ENCODE measurements around the gene CLDND1.
A peak's percentile ranks its signal among the peaks of the same experiment; 100 is the strongest.
"Not testable (repeated sequence)": the region's sequence is repeated elsewhere in the genome, so short reads cannot be mapped to it uniquely, and the experiment has no call there.

The CLDND1 gene

DNA sequence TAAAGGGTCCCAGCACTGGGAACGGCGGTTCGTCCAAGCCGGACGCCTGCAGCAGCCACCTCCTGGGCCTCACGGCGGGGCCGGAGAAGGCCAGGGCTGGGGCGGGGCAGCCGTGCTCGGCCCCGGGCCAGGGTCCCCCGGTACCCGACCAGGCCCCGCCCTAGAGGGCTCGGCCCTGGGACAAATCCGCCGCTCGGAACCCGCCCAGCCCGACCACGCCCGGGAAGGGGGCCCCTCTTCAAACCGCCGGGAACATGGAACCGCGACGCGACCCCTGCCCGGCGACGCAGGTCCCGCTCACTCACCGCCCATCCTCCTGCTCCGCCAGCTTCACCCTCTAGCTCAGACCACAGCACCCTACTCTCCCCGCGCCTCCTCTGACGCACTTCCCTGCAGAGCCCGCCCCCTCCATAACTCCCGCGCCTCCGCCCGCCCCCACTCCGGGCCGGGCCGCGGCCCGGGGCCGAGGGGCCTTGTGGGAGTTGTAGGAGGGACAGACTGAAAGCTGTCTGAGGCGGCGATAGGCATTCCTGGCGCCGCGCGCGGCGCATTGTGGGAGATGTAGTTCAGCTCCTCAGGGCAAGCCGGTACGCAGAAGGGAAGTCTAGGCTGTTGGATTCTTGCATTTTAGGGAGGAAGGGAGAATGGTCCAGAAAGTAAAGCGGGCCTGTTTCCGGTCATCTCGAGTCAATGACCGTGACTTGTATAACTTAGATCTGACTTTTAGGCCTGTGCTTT is at the start of gene CLDND1:
Gene CLDND1 (minus strand): TSS at position 359 of the 738 bp plus-strand sequence. CDS start 1,478 bp downstream, outside the sequence.
- DNase-seq, result peak; percentile 96

DNA sequence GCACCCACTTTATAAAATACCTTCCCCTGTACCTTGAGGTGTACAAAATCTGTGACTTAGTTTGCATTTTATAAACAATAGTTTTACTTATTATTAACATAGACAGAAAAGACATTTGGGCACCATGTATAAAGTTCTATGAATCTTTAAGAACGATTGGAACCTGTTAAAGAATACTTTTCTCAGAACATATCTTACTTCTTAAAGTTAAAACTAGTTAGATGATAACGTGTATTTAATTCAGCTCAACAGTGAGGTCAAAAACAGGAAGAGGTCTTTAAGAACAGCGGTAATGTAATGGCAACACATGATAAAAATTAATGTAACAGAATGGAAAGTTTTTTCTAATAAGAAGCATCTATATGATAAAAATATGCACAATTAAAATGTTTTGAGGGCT is 45.7 kb upstream of the CLDND1 start:
- no peak for DNase-seq

DNA sequence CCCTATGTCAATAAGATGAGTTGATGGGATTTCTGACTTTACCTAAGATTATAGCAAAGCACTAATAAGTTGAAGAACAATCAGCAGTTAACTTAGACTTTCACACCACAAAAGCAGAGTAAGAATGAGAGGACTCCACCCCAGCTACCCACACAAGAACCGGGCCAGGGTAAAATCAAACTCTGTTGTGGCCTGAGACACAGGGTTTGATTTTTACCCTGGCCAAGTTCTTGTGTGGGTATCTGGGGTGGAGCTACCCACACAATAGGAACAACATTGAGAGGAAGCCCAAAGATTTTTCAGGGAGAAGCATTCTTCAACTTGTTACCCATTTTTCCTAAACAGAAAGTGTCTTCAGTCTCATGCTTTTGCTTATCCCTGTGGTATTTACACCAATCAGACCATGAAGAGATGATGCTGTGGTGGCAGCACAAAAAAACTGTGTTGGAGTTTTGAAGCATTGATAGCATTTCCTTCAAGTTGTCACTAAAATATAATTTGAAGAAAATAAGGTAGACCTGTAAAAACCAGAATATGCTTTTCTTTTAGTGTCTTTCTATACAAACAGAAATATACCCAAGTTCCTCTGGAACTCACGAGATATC is 45.1 kb upstream of the CLDND1 start:
- no peak for DNase-seq

DNA sequence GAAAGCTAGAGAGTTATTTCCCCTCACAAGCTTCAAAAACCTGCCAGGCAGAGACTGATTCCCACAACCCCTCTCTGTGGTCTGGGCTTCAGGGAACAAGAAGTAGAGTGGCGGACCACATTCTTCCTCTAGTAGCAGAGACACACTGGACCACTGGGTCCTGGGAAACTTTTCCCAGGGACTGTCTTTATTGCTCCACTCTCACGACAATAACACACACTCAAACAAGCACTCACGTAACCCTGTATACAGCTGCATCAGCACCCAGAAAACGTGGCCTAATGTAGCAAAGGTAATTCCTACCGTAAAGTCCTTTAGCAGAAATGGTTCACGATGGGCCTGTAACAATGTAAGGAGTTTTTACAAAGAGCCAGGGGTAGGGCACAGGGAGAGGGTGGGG is 43.1 kb upstream of the CLDND1 start:
- DNase-seq, result no peak

DNA sequence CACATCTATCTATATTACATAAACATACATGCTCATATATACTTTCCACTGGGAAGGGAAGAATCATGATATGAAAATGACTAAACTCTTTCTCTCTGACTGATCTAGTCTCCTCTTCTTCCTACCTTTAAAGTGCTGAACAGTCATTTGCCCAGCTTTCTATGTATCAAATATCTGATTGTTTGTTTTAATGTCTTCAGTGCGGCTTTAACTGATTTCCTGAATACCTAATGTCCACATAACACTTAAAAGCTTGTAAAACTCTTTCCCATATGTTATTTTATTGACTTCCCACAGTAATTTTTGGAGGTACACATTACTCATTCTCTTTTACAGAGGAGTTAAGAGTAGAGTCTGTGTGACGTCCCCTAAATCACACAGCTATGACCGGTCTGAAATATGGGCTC is 42.5 kb upstream of the CLDND1 start:
- DNase-seq, result no peak

GRCh38 chr3:98564282-98565005 is 41.7 kb upstream of the CLDND1 start:
- DNase-seq, result no peak

DNA sequence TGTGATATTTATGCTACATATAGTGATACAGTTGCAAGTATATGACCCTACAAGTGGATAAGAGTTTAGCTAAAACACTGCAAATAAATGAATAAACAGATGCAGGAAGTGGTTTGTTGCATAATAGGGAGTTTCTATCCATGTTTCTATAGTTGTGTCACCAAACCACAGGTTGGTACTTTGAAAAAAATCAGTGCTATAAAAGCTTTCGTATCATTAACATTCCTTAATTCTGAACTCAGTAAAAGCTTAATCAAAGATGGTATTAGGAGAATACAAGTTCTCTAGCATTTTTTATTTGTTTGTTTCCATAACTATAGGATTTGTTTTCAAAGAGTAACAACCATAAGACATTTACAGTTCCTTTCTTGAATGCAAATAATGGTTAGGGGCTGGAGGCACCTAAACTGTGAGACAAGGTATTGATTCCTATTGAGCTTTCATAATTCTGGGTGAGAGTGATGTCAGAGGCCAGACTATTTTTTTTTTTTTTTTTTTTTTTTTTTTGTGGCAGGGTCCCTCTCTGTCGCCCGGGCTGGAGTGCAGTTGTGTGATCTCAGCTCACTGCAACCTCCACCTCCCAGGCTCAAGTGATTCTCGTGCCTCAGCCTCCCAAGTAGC is 41.1 kb upstream of the CLDND1 start:
- no peak for DNase-seq

DNA sequence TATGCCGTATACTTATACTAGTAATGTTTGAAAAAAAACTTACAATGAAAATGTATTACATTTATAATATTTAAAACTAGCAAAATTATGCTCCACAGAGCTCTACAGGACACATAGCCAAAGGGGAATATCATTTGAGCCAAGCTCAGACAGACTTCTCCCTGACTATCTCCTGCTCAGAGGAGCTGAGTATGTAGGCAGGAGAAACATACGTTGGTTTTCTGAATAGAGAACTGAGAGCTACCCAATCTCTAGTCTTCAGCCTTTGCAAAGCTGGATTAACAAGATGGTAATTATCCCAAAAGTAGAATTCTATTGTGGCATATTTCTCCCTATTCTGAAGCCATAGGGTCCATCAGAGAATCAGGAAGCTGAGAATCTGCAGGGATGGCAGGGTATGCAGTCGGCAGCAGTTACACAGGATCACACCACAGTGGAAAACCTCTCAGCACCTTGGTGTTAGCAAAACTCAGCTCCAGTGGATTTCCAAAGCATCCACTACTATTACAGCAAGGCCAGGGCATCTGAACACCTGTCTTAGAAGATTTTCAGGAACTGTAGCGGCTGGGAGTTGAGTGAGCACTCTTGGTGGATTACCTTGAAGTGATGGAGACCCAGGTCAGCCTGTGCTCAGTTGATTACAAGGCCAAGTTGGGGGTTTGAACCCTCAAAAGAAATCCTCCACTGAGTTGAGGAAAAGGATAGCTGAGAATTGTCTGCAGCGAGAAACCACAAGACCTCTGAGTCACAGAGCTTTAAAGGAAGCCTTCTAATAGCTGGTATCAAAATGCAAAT is 39.2 kb upstream of the CLDND1 start:
- DNase-seq, result no peak

GRCh38 chr3:98560911-98561310 is 38.2 kb upstream of the CLDND1 start:
- DNase-seq, result no peak

DNA sequence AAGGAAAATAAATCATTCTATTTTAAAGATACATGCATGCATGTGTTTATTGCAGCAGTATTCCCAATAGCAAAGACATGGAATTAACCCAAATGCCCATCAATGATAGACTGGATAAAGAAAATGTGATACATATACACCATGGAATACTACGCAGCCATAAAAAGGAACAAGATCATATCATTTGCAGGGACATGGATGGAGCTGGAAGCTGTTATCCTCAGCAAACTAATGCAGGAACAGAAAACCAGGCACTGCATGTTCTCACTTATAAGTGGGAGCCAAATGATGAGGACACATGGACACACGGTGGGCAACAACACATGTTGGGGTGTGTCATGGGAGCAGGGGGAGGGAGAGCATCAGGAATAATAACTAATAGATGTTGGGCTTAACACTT is 37.1 kb upstream of the CLDND1 start:
- not testable (repeated sequence) for DNase-seq

- DNase-seq, result no peak
Measured at GRCh38 chr3:98558100-98558827, 35.6 kb upstream of the CLDND1 start.

GRCh38 chr3:98557324-98558010 is 34.8 kb upstream of the CLDND1 start:
- no peak for DNase-seq

DNA sequence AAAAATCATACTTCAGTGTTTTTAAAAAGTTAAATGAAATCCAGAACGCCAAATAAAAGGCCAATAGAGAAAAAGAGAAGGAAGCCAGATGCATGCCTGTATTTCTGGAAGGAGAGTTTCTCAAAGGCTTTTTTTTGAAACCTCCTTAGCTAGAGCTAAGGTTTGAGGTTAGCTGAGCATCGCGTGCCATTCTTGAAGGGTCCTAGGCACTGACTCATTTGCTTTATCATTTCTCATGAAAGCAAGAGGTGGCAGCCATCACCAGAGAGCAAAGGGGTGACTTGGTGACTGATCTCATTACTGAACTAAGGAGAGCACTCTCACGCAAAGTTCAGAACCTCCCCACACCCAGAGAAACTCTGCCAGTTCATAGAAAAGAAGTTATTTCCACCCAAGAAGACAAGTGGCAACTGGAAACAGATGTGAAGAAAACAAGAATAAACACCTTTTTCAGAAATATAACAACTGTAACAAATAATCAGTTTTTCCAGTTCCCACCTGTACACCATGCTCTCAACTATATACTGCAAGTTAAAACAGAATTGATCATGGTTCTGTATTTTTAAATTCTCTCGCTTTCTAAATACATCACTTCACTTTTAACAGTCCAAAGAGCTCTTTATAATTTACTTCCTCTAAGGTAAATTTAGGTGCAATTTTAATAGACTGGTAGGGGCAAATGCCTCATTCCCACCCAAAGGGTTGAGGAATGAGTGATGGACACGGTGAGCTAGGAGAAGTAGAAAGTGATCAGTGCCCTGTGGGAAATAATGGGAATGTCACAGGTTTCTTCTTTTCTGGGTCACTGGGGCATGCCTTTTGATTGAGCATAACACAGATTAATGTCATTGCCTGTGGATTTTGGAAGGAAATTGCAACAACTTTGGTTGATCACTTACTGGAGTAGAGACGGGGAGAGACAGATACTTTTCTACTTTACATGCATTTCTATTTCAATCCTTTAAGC is 33.7 kb upstream of the CLDND1 start:
- no peak for DNase-seq

DNA sequence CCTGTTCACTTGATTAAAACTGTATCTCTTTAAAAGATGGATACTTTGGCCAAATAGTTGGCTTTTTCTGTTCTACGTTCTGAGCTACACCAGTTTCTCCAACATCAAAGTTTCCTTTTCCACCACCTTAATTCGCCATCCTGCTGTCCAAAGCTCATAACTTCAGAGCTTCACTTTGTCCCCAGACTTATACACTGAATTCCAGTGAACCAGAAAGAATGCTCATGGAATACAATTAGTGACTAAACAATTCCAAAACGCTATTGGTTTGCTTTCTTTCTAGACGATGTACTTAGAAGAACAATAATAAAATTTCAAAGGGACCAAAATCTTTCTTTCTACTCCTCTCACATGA is 32.3 kb upstream of the CLDND1 start:
- no peak for DNase-seq

DNA sequence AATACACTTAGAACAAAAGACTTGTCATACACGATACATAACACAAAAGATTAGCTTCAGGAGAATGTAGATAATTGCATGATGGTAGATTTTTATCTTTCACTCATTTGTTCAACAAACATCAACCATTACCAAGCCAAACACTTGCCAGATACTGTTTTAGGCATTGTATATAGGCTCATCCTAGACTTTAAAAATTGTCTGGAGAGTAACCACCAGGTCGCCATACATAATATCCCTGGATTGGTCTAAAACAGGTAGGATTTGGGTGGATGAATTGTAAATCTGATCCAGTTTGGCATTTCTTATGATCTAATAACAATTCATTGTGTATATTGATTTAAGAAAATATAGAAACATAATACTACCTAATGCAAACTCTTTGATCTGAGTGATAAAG is 31.9 kb upstream of the CLDND1 start:
- no peak for DNase-seq

DNA sequence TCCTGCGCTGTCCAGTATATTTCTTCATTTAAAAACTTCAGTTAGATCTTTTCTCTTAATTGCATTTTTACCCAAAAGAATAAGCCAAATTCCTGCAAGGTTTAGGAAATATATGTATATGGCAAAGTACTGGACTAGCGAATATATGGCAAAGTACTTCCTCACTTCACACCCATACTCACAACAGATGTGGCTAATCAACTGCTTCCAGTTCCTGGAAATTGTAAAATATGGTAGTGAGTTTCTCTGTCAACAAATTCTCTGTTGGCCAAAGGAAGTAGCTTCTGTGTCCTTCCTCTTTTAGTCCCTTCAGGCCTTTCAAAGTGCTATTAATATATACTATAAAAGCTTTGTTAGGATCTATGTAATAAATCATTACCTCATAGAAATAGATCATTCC is 31.1 kb upstream of the CLDND1 start:
- no peak for DNase-seq

- no peak for DNase-seq
Measured at GRCh38 chr3:98553021-98553563, 30.4 kb upstream of the CLDND1 start.

DNA sequence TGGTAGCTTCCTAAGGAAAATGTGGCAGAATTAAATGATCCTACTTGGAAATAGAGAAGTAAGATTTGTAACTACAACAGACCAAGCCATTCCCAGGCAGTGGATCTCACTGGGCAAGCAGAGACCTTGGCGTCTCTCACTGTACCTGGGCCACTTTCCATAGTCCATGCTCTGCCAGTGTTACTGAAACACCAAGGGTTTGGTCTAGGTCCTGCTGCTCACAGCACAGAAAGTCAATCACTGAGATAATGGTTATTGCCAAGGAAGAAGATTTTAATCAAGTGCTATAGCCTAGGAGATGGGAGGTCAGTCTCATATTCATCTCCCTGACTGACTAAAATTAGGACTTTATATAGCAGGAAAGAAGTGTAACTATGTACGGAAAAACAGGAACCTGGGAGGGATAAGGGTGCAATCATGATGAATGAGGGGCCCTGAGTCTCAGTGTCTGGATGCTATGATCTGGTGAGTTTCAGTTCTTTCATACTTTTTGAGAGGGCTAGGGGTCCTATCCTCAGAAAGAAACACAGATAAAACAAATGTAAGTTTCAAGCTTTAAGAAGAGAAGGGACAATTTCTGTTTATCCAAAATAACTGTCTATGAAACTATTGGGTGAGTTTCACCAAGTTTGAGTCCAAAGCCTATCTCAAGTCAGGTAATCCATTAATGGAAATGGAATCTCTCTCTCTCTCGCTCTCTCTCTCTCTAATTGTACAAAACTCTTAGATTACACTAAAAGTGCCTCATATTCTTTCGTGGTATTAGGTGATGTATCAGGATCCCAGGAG is 29.7 kb upstream of the CLDND1 start:
- DNase-seq, result no peak

DNA sequence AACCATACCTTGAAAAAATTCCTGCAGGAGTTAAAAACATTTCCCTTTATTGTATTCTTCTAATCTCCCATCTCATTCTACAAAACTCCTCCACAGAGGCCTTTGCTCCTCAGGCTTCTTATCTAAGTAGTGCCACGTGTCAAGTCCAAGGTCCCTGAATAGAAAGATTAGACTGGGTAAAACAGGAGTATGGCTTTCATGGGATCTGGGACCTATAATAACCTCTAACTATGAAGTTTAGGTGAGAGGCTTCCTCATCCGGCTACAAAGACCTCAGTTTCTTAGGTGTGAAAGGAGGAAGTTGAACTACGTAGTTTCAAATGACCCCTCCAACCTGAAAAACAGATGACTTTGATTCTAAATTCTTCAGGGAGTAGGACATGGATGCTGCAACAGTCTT is 29.1 kb upstream of the CLDND1 start:
- DNase-seq, result no peak
